ENCODE results near the gene ATP9A. TPM values are rescaled to one million over a fixed set of nuclear protein-coding genes. Genes with fewer than 3 reads are reported as not detected.

The ATP9A gene
- total and polyA plus RNA-seq, 2 of the 8 experiments (the other 6 are each of a cell fraction or from before 2014, with no cell fraction given): 5.0 to 6.4 TPM

GRCh38 chr20:51667002-51667408 is 101.2 kb downstream of the ATP9A start:
- no peak overlapping the region for H3K9ac ChIP-seq (replicated peaks in 1 of 4; ENCODE audit: extremely low read depth in 1 of 4, low read depth in 3 of 4, low read length in 3 of 4)
- no peak overlapping the region for H3K4ac ChIP-seq (replicated peaks; ENCODE audit: insufficient read length, low read depth, low read length)
- no peak overlapping the region for H2BK15ac ChIP-seq (ENCODE audit: low read length)
- TF ChIP-seq RBBP5 (IDR thresholded peaks at IDR 0.05; ENCODE audit: borderline replicate concordance, low read depth, low read length) (no peak), SIN3A (conservative IDR thresholded peaks at IDR 0.05 in 1 of 2, IDR thresholded peaks at IDR 0.05 in 1 of 2; ENCODE audit: low read depth in 1 of 2, low read length in 2 of 2) (no peak), CTBP2 (IDR thresholded peaks at IDR 0.05; ENCODE audit: borderline replicate concordance, insufficient read depth, insufficient read length, low read length) (no peak), SIX5 (IDR thresholded peaks at IDR 0.05; ENCODE audit: low read depth, low read length) (no peak), YY1 (IDR thresholded peaks at IDR 0.05; ENCODE audit: low read depth, low read length) (no peak), MAFK (IDR thresholded peaks at IDR 0.05; ENCODE audit: low read depth, low read length) (no peak), MAX (IDR thresholded peaks at IDR 0.05) (no peak), CEBPB (IDR thresholded peaks at IDR 0.05; ENCODE audit: low read depth, low read length) (no peak), SIRT6 (IDR thresholded peaks at IDR 0.05; ENCODE audit: low read length) (no peak), JUN (IDR thresholded peaks at IDR 0.05; ENCODE audit: low read depth, low read length) (no peak), SUZ12 (IDR thresholded peaks at IDR 0.05; ENCODE audit: low read length) (no peak), BRCA1 (IDR thresholded peaks at IDR 0.05; ENCODE audit: low read depth, low read length) (no peak), TCF12 (IDR thresholded peaks at IDR 0.05; ENCODE audit: low read depth, low read length) (no peak), RAD21 (IDR thresholded peaks at IDR 0.05 in 1 of 2, conservative IDR thresholded peaks at IDR 0.05 in 1 of 2; ENCODE audit: low read depth in 2 of 2, low read length in 2 of 2) (no peak)
- POLR2A ChIA-PET (ENCODE audit: partially characterized antibody): interaction anchor here (0.6 to 1.3 kb wide), 3 partner anchors 8 to 89 kb away, joined by 3 to 4 read pairs (median 3); no protein-coding TSS in a partner anchor
- no peak overlapping the region for H3K23ac ChIP-seq (ENCODE audit: insufficient read length)
- DNase-seq (ENCODE audit: low read depth in 1 of 2, low spot score in 2 of 2): no peak
- H4K8ac ChIP-seq (ENCODE audit: extremely low read depth, insufficient read depth, low read length): no peak overlapping the region
- no peak overlapping the region for H3K18ac ChIP-seq (ENCODE audit: extremely low read depth, low read length)
- H2BK12ac ChIP-seq (ENCODE audit: low read depth, low read length): no peak overlapping the region
- no peak overlapping the region for H3K4me2 ChIP-seq (ENCODE audit: insufficient read depth in 1 of 2, low read depth in 2 of 2, low read length in 2 of 2)
- H3K14ac ChIP-seq (ENCODE audit: insufficient read length): no peak overlapping the region
- no peak for FAIRE-seq
- no peaks in the 10 kb centered on the region for H3K79me2 ChIP-seq (ENCODE audit: control insufficient read depth in 1 of 2, insufficient read depth in 2 of 2, low read length in 2 of 2)
- H2BK5ac ChIP-seq (ENCODE audit: low read depth, low read length): no peak overlapping the region
- 90% methylated on average over 8 of the region's 8 CpGs; no CpG with 5 or more reads in 1 of the 2 experiments for WGBS, 2 experiments (ENCODE audit: extremely low coverage in 1 of 2, insufficient coverage in 1 of 2, insufficient read length in 1 of 2, insufficient replicate concordance in 2 of 2, low coverage in 1 of 2, low lambda C conversion rate in 2 of 2, missing lambda C conversion rate in 1 of 2)
- H3K9me3 ChIP-seq (ENCODE audit: insufficient read depth in 2 of 2, low read depth in 1 of 2, low read length in 1 of 2): no peaks in the 10 kb centered on the region
- no peak overlapping the region for H4K5ac ChIP-seq (ENCODE audit: insufficient read length, low read depth, low read length)
- CTCF ChIA-PET (ENCODE audit: partially characterized antibody): interaction anchor here (1.5 to 1.7 kb wide), 3 partner anchors 9 to 45 kb away, joined by 4 to 8 read pairs (median 5); no protein-coding TSS in a partner anchor
- no peak overlapping the region for H3K27ac ChIP-seq (ENCODE audit: low read depth, low read length)
- no peak overlapping the region for H2AFZ ChIP-seq (ENCODE audit: low read length)
- no peaks in the 10 kb centered on the region for H3K23me2 ChIP-seq (ENCODE audit: low read depth, low read length)
- no peak overlapping the region for H3K4me3 ChIP-seq (ENCODE audit: extremely low read depth in 1 of 4, insufficient read depth in 2 of 4, low read depth in 3 of 4, low read length in 4 of 4)
- H3K56ac ChIP-seq (replicated peaks; ENCODE audit: insufficient read length, low read depth, low read length): no peak overlapping the region
- H3K79me1 ChIP-seq (ENCODE audit: low read depth, low read length): no peaks in the 10 kb centered on the region
- H2BK20ac ChIP-seq (ENCODE audit: low read length): no peak overlapping the region
- H2AK5ac ChIP-seq (ENCODE audit: low read depth, low read length): no peak overlapping the region
- H4K20me1 ChIP-seq (replicated peaks in 1 of 2; ENCODE audit: control insufficient read depth in 1 of 2, insufficient read depth in 2 of 2, low read length in 2 of 2): no peaks in the 10 kb centered on the region
- H3K27me3 ChIP-seq (replicated peaks in 1 of 4; ENCODE audit: control insufficient read depth in 3 of 4, extremely low read depth in 1 of 4, insufficient read depth in 3 of 4, low read length in 3 of 4): no peaks in the 10 kb centered on the region; a peak in 1 of 7 replicates
- peaks cover 0 to 3% (median 0%) of the 10 kb centered on the region in 4 experiments; a peak in 1 of 8 replicates for H3K36me3 ChIP-seq (ENCODE audit: control insufficient read depth in 2 of 4, insufficient read depth in 4 of 4, low read length in 3 of 4)
- no peaks in the 10 kb centered on the region; a peak in 1 of 7 replicates for H3K4me1 ChIP-seq (replicated peaks in 1 of 4; ENCODE audit: control insufficient read depth in 3 of 4, insufficient read depth in 4 of 4, low read length in 3 of 4)
- H2BK120ac ChIP-seq (replicated peaks; ENCODE audit: low read depth, low read length): no peak overlapping the region
- H4K91ac ChIP-seq (replicated peaks; ENCODE audit: insufficient read length, low read length): no peak overlapping the region

All from H1 (cell line).